HepG2 (cell line): ENCODE data around the gene LCN12. TPM values are rescaled to one million over a fixed set of nuclear protein-coding genes. Genes with fewer than 3 reads are reported as not detected.

Source experiments
- KAT7 ChIP-seq: IDR thresholded peaks from 2 replicates; pipeline ENCODE4 v1.6.1; 2018; ENCODE audit warnings: borderline replicate concordance, missing compliant biosample characterization
- KLF12 ChIP-seq: sonication (generic); formaldehyde crosslinking; IDR thresholded peaks from 2 replicates; pipeline ENCODE4 v1.4.0; 2020; ENCODE audit warnings: missing genetic modification reagents, borderline replicate concordance
- NFE2L2 ChIP-seq: fragments of 150-350 bp; IDR thresholded peaks from 2 replicates; pipeline ENCODE4 v1.6.1; 2014; ENCODE audit warnings: low read length
- PAWR ChIP-seq: sonication (generic); formaldehyde crosslinking; IDR thresholded peaks from 2 replicates; pipeline ENCODE4 v1.4.0; 2020; ENCODE audit warnings: missing genetic modification reagents, mild to moderate bottlenecking, borderline replicate concordance
- PHF8 ChIP-seq: sonication (generic); formaldehyde crosslinking; IDR thresholded peaks from 2 replicates; pipeline ENCODE4 v1.5.0; 2020; ENCODE audit warnings: missing genetic modification reagents
- RARG ChIP-seq: sonication (generic); formaldehyde crosslinking; IDR thresholded peaks from 2 replicates; pipeline ENCODE4 v1.4.0; 2020; ENCODE audit warnings: low read depth, mild to moderate bottlenecking, missing genetic modification reagents
- STAG1 ChIP-seq: sonication (generic); formaldehyde crosslinking; IDR thresholded peaks from 2 replicates; pipeline ENCODE4 v1.4.0; 2020; ENCODE audit warnings: missing genetic modification reagents
- ZNF274 ChIP-seq: sonication (generic); formaldehyde crosslinking; IDR thresholded peaks from 2 replicates; pipeline ENCODE4 v1.5.1; 2020; ENCODE audit warnings: mild to moderate bottlenecking, missing genetic modification reagents
- ZNF75D ChIP-seq: sonication (generic); formaldehyde crosslinking; IDR thresholded peaks from 2 replicates; pipeline ENCODE4 v1.8.1; 2023; ENCODE audit warnings: missing genetic modification reagents, mild to moderate bottlenecking, borderline replicate concordance
- ZNF790 ChIP-seq: sonication (generic); formaldehyde crosslinking; IDR thresholded peaks from 2 replicates; pipeline ENCODE4 v1.8.0; 2022; ENCODE audit warnings: missing genetic modification reagents, mild to moderate bottlenecking, borderline replicate concordance
- polyA plus RNA-seq, 8 experiments: library from polyadenylated mRNA; depleted of rRNA in 3 of 8; stranded (reverse) in 7 of 8; unstranded in 1 of 8; fragments of >200 nt; fragmentation: Illumina TruSeq in 4 of 8; extraction: Trizol in 4 of 8; gene quantifications; 2 replicates each; pipeline versions ENCODE4 v1.2.1 to v1.2.3, GENCODE V29; 2011 to 2016; ENCODE audit warnings: low read depth in 4 of 8, missing spikeins in 1 of 8, mixed read lengths in 1 of 8; ENCODE audit not compliant: insufficient read depth in 1 of 8
- total RNA-seq, 5 experiments: library from RNA; depleted of rRNA; stranded (reverse); fragments of >200 nt; fragmentation: Illumina TruSeq; extraction: Trizol; gene quantifications; 2 replicates each; pipeline ENCODE4 v1.2.3, GENCODE V29; 2016; ENCODE audit warnings: low read depth in 1 of 5
- TF ChIP-seq, protein P1 (sequence below): sonication (generic); formaldehyde crosslinking; IDR thresholded peaks from 2 replicates; pipeline ENCODE4 v1.4.0; 2020; ENCODE audit warnings: missing genetic modification reagents
- TF ChIP-seq, protein P2 (sequence below): IDR thresholded peaks from 2 replicates; pipeline ENCODE4 v1.6.1; 2016; ENCODE audit warnings: low read depth, missing genetic modification reagents, missing compliant biosample characterization
- TF ChIP-seq, protein P3 (sequence below): sonication (generic); formaldehyde crosslinking; IDR thresholded peaks from 2 replicates; pipeline ENCODE4 v1.8.1; 2023; ENCODE audit warnings: missing genetic modification reagents, mild to moderate bottlenecking, borderline replicate concordance
- TF ChIP-seq, protein P4 (sequence below): sonication (generic); formaldehyde crosslinking; IDR thresholded peaks from 2 replicates; pipeline ENCODE4 v1.4.0; 2020; ENCODE audit warnings: mild to moderate bottlenecking, missing genetic modification reagents

LCN12 gene
- total and polyA plus RNA-seq, 2 of the 13 experiments (the other 11 are each of a cell fraction or from before 2014, with no cell fraction given), result 3.4 to 6.9 TPM

DNA sequence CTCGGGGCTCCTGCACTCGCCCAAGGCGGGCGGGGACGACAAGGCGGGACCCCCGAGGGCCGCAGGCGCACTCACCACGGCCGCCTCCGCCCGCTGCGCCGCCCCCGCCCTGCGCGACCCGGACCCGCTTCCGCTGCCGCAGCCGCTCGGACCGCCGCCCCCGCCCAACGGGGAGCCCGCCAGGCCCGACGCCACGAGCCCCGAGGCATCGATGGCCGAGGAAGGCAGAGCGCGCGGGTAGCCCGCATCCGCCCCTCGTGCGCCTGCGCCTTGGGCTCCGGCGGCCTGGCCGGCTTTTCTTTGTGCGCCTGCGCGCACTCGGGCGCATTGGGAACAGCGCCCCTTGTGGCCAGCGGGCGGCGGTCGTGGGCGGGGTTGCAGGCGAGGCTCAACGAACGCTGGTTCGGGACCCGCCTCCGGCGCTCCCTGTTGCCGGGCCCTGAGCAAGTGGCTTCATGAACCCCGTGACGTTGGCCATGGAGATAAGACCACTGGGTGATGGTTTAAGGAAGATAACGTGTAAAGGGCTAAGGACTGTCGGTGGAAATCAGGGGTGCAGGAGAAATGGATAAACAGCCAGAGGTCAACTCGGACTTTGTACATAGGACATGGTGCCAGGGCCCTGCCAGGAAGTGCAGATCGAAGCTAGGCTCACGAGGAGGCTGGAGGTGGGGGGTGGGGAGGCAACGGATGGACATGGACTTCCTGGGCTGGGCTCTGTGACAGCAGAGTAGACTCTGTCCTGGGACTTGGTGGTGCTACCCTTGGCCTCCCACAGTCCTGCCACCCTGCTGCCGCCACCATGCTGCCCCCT lies 7.3 kb upstream of the LCN12 start, which contains the start of the genes C8G and FBXW5 (continued):
- TF ChIP-seq, protein P1, sequence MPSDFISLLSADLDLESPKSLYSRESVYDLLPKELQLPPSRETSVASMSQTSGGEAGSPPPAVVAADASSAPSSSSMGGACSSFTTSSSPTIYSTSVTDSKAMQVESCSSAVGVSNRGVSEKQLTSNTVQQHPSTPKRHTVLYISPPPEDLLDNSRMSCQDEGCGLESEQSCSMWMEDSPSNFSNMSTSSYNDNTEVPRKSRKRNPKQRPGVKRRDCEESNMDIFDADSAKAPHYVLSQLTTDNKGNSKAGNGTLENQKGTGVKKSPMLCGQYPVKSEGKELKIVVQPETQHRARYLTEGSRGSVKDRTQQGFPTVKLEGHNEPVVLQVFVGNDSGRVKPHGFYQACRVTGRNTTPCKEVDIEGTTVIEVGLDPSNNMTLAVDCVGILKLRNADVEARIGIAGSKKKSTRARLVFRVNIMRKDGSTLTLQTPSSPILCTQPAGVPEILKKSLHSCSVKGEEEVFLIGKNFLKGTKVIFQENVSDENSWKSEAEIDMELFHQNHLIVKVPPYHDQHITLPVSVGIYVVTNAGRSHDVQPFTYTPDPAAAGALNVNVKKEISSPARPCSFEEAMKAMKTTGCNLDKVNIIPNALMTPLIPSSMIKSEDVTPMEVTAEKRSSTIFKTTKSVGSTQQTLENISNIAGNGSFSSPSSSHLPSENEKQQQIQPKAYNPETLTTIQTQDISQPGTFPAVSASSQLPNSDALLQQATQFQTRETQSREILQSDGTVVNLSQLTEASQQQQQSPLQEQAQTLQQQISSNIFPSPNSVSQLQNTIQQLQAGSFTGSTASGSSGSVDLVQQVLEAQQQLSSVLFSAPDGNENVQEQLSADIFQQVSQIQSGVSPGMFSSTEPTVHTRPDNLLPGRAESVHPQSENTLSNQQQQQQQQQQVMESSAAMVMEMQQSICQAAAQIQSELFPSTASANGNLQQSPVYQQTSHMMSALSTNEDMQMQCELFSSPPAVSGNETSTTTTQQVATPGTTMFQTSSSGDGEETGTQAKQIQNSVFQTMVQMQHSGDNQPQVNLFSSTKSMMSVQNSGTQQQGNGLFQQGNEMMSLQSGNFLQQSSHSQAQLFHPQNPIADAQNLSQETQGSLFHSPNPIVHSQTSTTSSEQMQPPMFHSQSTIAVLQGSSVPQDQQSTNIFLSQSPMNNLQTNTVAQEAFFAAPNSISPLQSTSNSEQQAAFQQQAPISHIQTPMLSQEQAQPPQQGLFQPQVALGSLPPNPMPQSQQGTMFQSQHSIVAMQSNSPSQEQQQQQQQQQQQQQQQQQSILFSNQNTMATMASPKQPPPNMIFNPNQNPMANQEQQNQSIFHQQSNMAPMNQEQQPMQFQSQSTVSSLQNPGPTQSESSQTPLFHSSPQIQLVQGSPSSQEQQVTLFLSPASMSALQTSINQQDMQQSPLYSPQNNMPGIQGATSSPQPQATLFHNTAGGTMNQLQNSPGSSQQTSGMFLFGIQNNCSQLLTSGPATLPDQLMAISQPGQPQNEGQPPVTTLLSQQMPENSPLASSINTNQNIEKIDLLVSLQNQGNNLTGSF, result no peak
- TF ChIP-seq, protein P2, sequence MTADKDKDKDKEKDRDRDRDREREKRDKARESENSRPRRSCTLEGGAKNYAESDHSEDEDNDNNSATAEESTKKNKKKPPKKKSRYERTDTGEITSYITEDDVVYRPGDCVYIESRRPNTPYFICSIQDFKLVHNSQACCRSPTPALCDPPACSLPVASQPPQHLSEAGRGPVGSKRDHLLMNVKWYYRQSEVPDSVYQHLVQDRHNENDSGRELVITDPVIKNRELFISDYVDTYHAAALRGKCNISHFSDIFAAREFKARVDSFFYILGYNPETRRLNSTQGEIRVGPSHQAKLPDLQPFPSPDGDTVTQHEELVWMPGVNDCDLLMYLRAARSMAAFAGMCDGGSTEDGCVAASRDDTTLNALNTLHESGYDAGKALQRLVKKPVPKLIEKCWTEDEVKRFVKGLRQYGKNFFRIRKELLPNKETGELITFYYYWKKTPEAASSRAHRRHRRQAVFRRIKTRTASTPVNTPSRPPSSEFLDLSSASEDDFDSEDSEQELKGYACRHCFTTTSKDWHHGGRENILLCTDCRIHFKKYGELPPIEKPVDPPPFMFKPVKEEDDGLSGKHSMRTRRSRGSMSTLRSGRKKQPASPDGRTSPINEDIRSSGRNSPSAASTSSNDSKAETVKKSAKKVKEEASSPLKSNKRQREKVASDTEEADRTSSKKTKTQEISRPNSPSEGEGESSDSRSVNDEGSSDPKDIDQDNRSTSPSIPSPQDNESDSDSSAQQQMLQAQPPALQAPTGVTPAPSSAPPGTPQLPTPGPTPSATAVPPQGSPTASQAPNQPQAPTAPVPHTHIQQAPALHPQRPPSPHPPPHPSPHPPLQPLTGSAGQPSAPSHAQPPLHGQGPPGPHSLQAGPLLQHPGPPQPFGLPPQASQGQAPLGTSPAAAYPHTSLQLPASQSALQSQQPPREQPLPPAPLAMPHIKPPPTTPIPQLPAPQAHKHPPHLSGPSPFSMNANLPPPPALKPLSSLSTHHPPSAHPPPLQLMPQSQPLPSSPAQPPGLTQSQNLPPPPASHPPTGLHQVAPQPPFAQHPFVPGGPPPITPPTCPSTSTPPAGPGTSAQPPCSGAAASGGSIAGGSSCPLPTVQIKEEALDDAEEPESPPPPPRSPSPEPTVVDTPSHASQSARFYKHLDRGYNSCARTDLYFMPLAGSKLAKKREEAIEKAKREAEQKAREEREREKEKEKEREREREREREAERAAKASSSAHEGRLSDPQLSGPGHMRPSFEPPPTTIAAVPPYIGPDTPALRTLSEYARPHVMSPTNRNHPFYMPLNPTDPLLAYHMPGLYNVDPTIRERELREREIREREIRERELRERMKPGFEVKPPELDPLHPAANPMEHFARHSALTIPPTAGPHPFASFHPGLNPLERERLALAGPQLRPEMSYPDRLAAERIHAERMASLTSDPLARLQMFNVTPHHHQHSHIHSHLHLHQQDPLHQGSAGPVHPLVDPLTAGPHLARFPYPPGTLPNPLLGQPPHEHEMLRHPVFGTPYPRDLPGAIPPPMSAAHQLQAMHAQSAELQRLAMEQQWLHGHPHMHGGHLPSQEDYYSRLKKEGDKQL (CRISPR knock-in tag), result no peak
- no peak for TF ChIP-seq NFE2L2
- TF ChIP-seq, protein P3, sequence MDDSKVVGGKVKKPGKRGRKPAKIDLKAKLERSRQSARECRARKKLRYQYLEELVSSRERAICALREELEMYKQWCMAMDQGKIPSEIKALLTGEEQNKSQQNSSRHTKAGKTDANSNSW (CRISPR knock-in tag), result no peak
- peak; percentile 25; the same call in 1 of the 2 replicates for TF ChIP-seq KLF12 (CRISPR knock-in tag)
- TF ChIP-seq RARG, result peak; percentile 77; the same call in 1 of the 2 replicates
- peak; percentile 81; the same call in 1 of the 2 replicates for TF ChIP-seq ZNF274 (CRISPR knock-in tag)
- TF ChIP-seq, protein P4, sequence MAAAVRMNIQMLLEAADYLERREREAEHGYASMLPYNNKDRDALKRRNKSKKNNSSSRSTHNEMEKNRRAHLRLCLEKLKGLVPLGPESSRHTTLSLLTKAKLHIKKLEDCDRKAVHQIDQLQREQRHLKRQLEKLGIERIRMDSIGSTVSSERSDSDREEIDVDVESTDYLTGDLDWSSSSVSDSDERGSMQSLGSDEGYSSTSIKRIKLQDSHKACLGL, result no peak; the same call in 1 of the 2 replicates
- no peak for TF ChIP-seq ZNF75D
- TF ChIP-seq PHF8, result no peak
- TF ChIP-seq STAG1 (CRISPR knock-in tag), result no peak; the same call in 1 of the 2 replicates
- TF ChIP-seq PAWR (CRISPR knock-in tag), result no peak
- peak; percentile 33; the same call in 1 of the 2 replicates for TF ChIP-seq KAT7 (CRISPR knock-in tag)
- 0 out of 2 replicates have a peak, but pooled peaks have one; percentile 50 for TF ChIP-seq ZNF790 (CRISPR knock-in tag)
